ENCODE data around the gene CLIC6.

DNA sequence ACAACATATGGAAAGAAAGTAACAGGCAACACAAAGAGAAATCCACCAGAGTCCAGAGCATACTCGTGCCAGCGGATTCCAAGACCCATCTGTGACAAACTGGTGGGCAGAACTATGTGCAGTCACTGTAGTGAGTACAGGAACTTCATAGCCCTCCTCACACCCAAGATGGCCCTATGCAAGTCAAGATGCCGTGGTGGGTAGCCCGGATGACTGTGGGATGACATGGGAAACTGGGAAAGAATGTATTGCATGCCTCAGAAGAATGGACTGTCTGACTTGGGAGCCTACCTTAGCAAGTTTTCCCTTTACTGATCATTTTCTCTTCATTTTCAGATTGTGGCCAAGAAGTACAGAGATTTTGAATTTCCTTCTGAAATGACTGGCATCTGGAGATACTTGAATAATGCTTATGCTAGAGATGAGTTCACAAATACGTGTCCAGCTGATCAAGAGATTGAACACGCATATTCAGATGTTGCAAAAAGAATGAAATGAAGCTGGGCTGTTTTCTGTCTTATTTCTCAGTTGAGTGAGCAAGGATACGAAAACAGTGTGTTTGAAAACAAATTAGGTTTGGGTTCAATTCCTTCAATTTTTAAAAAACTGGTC is 47.3 kb downstream of the CLIC6 start:
- no peak for TF ChIP-seq CTCF (IDR thresholded peaks at IDR 0.05; ENCODE audit: low read length)
- TF ChIP-seq EZH2 (optimal IDR thresholded peaks at IDR 0.05; ENCODE audit: low read depth, low read length) = no peak
